SHP77 (cell line): ENCODE measurements around the gene GPR180.
A peak's percentile ranks its signal among the peaks of the same experiment; 100 is the strongest.

Experiments used
- DNase-seq, 2 experiments: peaks; one replicate each; lab custom pipeline; 2025; lab: John Stamatoyannopoulos, UW

Gene GPR180

DNA sequence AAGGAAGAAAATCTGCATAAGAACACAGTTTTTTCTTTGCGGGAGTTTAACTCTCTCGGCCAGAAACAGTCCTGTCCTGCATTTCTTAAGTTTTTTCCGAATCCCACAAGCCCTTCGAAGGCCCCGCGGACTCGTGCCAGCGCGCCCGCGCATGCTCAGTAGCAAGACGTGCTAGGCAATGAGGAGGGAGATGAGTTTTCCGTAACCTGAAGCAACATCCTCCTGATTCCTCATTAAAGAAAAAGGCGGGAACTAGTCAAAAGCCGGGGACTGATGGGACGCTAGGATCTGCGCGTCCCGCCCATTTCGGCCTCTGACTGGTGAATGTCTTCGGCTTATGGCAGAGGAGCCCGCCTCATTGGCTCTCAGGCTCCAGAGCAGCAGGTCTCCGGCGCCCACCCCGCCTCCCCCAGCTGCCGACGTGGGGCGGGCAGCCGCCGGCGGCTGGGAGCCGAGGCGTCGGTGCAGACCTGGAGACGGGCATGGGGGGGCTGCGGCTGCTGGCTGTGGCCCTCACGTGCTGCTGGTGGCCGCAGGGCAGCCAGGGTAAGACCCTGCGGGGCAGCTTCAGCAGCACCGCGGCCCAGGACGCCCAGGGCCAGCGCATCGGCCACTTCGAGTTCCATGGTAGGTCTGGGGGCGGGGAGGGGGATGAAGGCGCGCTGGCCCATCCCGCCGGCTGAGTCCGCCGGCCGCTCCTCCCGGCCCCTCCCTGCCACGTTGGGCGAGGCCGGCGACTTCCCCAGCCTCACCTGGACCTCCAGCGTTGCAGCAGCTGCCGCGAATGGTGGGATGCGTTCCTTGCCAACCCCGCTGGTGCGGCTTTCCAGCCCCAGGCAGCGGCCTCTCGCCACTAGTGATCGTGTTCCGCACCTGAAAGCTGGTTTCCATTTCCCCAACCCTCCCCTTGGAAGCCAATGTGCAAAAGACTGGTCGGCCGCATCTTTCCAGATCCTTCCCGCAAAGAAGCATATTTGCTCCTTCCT is at the start of gene GPR180:
GPR180 (plus strand) TSS at position 412 of the 986 bp plus-strand sequence; CDS start at position 483, 71 bp downstream.
- peak; percentile 99 to 100 for DNase-seq

DNA sequence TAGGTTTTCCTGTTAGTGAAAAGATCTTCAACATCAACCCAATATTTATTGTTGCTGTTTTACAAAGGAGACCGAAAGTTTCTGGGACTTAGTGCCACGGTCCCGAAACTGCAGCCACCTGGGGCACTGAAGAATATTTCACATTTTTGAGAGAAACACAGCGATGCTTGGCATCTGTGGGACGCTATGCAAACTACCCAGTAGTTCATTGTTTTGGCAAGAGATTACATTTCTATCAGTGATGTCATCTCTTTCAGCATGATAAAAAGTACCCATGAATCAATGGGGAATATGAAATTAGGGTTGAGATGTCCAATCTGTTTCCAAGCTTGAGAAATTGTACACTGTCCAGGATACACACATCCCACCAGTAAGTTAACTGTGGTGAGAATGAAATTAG is 49.6 kb upstream of the GPR180 start:
- no peak for DNase-seq

DNA sequence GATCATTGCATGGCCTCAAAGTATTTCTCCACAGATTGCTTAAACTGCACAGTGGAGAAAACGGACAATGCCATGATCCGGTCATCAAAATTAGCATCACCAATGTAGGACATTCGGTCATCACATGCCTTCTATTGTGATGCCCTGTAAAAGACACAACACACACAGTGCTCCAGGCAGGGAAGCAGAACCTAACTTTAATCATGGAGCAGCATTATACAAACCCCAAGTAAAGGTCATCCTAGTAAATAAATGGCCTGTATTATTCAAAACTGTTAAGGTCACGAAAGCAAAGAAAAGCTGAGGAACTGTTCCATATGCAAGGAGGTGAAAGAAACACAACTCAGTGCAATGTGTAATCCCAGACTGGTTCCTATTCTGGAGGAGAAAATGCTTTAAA is 47.9 kb upstream of the GPR180 start:
- DNase-seq = no peak

- DNase-seq = no peak
These were observed 45.6 kb upstream of the GPR180 start for GRCh38 chr13:94556041-94556440.

GRCh38 chr13:94556621-94557020 is 45.0 kb upstream of the GPR180 start:
- DNase-seq = no peak

GRCh38 chr13:94557684-94558235 is 43.9 kb upstream of the GPR180 start:
- DNase-seq = no peak

DNA sequence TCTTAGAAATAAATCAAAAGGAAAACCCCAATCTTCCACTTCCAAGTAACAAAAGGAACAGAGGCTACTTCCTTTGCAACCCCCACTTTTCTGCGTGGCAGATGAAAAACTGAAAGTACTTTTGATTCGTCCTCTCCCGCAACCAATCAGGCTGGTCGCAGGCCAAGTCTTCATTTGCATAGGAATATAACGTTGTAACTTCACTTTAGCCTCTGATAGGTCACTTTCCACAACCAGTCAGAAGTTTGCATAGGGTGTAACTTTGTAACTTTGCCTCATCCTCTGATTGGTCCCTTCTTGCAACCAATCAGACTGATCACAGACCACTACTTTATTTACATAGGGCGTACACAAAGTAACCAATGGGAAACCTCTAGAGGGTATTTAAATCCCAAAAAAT is 42.9 kb upstream of the GPR180 start:
- DNase-seq = no peak

DNA sequence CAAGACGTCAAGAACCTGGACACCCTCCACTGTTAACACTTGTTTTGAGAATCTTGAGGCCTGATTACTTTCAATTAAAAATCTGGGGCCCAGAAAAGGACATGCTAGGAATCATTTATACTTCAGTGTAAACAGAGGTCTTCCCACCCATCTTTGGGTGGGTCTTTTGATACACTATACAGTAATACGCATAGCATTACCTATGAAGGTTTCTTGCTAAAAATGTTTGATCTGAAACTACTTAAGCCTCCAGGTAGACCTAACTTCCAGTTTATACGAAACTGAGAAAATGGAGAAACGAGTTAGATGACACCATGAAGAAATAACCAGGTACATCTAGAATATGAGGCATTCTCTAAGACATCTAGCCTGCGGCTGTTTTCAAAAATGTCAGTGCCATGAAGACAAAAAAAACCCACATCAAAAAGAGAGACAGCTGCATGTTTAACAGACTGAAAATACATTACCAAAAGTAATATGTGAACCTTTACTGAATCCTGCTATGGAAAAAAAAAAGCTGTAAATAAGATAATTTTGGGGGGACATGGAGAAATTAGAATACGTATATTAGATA is 42.3 kb upstream of the GPR180 start:
- no peak for DNase-seq

DNA sequence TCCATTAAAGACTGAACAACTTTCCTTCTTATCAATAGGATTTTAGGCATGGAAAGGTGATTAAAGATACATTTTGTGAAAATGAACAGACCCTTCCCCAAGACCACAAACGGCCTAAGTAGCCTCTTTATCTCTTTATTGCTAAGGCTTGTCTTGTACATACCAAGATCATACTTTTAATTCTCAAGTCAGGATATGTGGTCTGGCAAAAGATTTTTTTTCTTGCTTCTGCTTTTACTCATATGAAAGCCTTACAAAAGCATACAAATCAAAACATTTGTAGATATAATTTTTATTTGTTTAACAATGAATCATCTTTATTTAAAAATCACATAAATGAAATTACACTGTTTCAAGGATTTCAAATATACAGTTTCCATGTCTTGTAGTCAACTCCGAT is 41.5 kb upstream of the GPR180 start:
- no peak for DNase-seq

GRCh38 chr13:94561126-94561525 is 40.5 kb upstream of the GPR180 start:
- no peak for DNase-seq

DNA sequence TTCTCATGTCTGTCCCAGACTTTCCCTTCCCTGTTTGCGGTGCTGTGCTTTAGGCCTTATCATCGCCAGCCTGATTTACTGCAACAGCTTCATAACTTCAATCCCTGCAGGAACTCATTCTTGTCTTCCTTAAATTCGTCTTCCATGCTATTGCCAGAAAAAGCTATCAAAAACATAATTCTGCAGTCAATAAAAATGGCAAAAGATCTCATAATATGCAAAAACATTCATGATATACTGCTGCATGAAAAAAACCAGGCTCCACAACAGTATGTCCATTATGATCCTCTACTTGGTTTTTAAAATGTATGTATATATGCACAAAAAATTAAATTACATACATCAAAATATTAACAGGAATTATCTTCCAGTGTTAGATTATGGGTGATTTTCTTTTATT is 34.1 kb upstream of the GPR180 start:
- DNase-seq = no peak

GRCh38 chr13:94568443-94568842 is 33.2 kb upstream of the GPR180 start:
- DNase-seq = no peak

GRCh38 chr13:94569615-94570014 is 32.0 kb upstream of the GPR180 start:
- DNase-seq = no peak

GRCh38 chr13:94579063-94579462 is 22.6 kb upstream of the GPR180 start:
- DNase-seq = no peak

GRCh38 chr13:94583926-94584325 is 17.7 kb upstream of the GPR180 start:
- DNase-seq = no peak

- no peak for DNase-seq
These were observed 16.0 kb upstream of the GPR180 start for GRCh38 chr13:94585543-94586101.

DNA sequence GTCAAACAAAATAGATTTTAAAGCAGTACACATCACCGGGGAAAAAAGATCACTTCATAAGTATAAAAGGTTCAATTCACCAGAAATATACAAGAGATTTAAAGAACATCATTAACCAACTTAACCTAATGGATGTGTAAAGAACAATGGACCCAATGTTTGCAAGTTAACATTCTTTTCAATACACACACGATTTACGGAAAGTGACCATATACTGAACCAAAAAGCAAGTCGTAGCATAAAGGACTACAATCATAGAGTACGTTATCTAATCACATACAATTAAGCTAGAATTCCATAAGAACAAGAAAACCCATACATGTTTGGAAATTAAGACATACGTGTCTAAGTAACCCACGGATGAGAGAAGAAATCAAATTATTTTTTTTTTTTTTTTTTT is 15.3 kb upstream of the GPR180 start:
- DNase-seq = no peak

GRCh38 chr13:94588541-94588940 is 13.1 kb upstream of the GPR180 start:
- DNase-seq = no peak

GRCh38 chr13:94590744-94591143 is 10.9 kb upstream of the GPR180 start:
- DNase-seq = no peak

GRCh38 chr13:94595001-94595949 is 6.4 kb upstream of the GPR180 start:
- peak in 1 of 2 experiments; percentile 16 for DNase-seq

DNA sequence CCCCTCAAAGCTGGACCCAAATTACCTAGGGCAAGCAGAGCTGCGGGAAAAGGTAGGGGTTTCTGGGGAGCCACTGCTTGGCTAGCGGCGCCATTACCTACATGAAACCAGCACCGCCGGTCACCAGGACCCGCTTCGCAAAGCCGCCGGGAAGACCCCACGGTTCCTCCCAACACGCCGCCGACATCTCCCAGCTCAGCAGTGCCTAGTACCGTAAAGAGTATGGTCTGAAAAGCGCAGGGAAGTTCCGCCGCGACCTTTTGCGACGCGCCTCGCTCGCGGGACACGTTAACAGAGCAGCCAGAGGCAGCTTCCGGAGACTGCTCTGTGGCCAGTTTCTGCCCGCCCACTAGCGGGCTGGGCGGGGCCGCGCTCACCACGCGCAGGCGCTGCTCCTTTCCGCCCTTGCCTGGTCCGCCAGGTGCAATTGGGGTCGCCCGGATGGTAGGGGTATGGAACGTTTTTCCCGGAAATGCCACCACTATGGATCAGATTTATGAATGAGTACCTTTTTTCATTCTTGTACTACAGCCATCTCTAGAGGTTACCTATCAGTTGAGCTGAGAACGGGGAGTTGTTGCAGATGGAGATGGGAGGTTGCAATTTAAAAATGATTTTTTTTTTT is 5.6 kb upstream of the GPR180 start, which contains the start of gene TGDS:
TGDS (minus strand) TSS at position 203 of the 625 bp plus-strand sequence; CDS start at position 187, 16 bp downstream.
- peak; percentile 98 for DNase-seq
